GM23248 (cell line): Measurements from ENCODE around the gene NHS.

Experiments
- EZH2 ChIP-seq: fragments of 200-600 bp; sonication (generic); IDR thresholded peaks from 2 replicates; pipeline ENCODE4 v1.6.1; 2018; ENCODE audit warnings: antibody characterized with exemption, mild to moderate bottlenecking; ENCODE audit not compliant: insufficient read depth, poor library complexity, severe bottlenecking
- EZH2phosphoT487 ChIP-seq: fragments of 200-600 bp; sonication (generic); IDR thresholded peaks from 2 replicates; pipeline ENCODE4 v1.6.1; 2018; ENCODE audit warnings: antibody characterized with exemption, moderate library complexity, mild to moderate bottlenecking, low read depth; ENCODE audit not compliant: insufficient read depth

GRCh38 chrX:17555846-17556245, 180.8 kb downstream of the NHS start:
- TF ChIP-seq EZH2phosphoT487, result no peak
- no peak for TF ChIP-seq EZH2
